ENCODE data around the gene MYL12A.
A peak's percentile ranks its signal among the peaks of the same experiment; 100 is the strongest.

MYL12A gene

GRCh38 chr18:3252843-3253242 lies 5.2 kb downstream of the MYL12A start:
- no peak for TF ChIP-seq CTCF (IDR thresholded peaks at IDR 0.05; ENCODE audit: low read depth, low read length, missing control alignments)
- DNase-seq: no peak
- H3K27ac ChIP-seq: no peak overlapping the region
- H3K4me3 ChIP-seq (ENCODE audit: low read depth, low read length): no peak overlapping the region
- no peaks in the 10 kb centered on the region for H3K27me3 ChIP-seq (replicated peaks)
- in situ Hi-C loops (cut with HindIII; ENCODE audit: low pct_ligation_motif_present, low sequenced_read_pairs): no loop called here
- peaks cover 64% of the 10 kb centered on the region for H3K36me3 ChIP-seq (replicated peaks)

- no peak for DNase-seq
- Histone ChIP-seq H3K27me3 (replicated peaks) (no peaks in the 10 kb centered on the region), H3K36me3 (replicated peaks) (peaks cover 69% of the 10 kb centered on the region), H3K27ac (no peak overlapping the region), H3K4me3 (ENCODE audit: low read depth, low read length) (no peak overlapping the region)
- in situ Hi-C loops (cut with HindIII; ENCODE audit: low pct_ligation_motif_present, low sequenced_read_pairs): no loop called here
- no peak for TF ChIP-seq CTCF (IDR thresholded peaks at IDR 0.05; ENCODE audit: low read depth, low read length, missing control alignments)
These were observed 7.1 kb downstream of the MYL12A start for GRCh38 chr18:3254725-3255124.

- no peak overlapping the region for H3K4me3 ChIP-seq (ENCODE audit: low read depth, low read length)
- H3K27ac ChIP-seq: peak overlapping the region; percentile 31
- H3K36me3 ChIP-seq (replicated peaks): peaks cover 63% of the 10 kb centered on the region
- DNase-seq: no peak
- in situ Hi-C loops (cut with HindIII; ENCODE audit: low pct_ligation_motif_present, low sequenced_read_pairs): no loop called here
- TF ChIP-seq CTCF (IDR thresholded peaks at IDR 0.05; ENCODE audit: low read depth, low read length, missing control alignments): no peak
- no peaks in the 10 kb centered on the region for H3K27me3 ChIP-seq (replicated peaks)
These were observed 8.1 kb downstream of the MYL12A start for GRCh38 chr18:3255611-3256165.

- no peak for TF ChIP-seq CTCF (IDR thresholded peaks at IDR 0.05; ENCODE audit: low read depth, low read length, missing control alignments)
- H3K4me3 ChIP-seq (ENCODE audit: low read depth, low read length): no peak overlapping the region
- in situ Hi-C loops (cut with HindIII; ENCODE audit: low pct_ligation_motif_present, low sequenced_read_pairs): no loop called here
- peak; percentile 53 for DNase-seq
- H3K27ac ChIP-seq: peak overlapping the region; percentile 60
- H3K27me3 ChIP-seq (replicated peaks): no peaks in the 10 kb centered on the region
- H3K36me3 ChIP-seq (replicated peaks): peaks cover 63% of the 10 kb centered on the region
These were observed 9.4 kb downstream of the MYL12A start for GRCh38 chr18:3256693-3257626.

GRCh38 chr18:3257627-3258120 lies 10.1 kb downstream of the MYL12A start:
- Histone ChIP-seq H3K4me3 (ENCODE audit: low read depth, low read length) (no peak overlapping the region), H3K27ac (no peak overlapping the region), H3K27me3 (replicated peaks) (no peaks in the 10 kb centered on the region), H3K36me3 (replicated peaks) (peaks cover 63% of the 10 kb centered on the region)
- no peak for DNase-seq
- no peak for TF ChIP-seq CTCF (IDR thresholded peaks at IDR 0.05; ENCODE audit: low read depth, low read length, missing control alignments)
- in situ Hi-C loops (cut with HindIII; ENCODE audit: low pct_ligation_motif_present, low sequenced_read_pairs): no loop called here
